ENCODE results near the gene ENTREP1. TPM values are rescaled to one million over a fixed set of nuclear protein-coding genes. Genes with fewer than 3 reads are reported as not detected.

The ENTREP1 gene
- total RNA-seq, 4 donors from 2014 or later, result 2.2 to 23.2 (median 9.0) TPM

- in situ Hi-C loops (cut with MboI; ENCODE audit: low pct_ligation_motif_present in 1 of 4, low pct_unique_long_range_greater_than_20kb in 1 of 4, low sequenced_read_pairs in 3 of 4) (no loop called here), intact Hi-C loops (cut with DNase I; ENCODE audit: low total_unique reads) (no loop called here)
- Histone ChIP-seq H3K27me3 (no peaks in the 10 kb centered on the region), H3K4me3 (no peak overlapping the region), H3K27ac (no peak overlapping the region), H3K4me1 (no peaks in the 10 kb centered on the region), H3K9me3 (no peaks in the 10 kb centered on the region), H3K36me3 (no peaks in the 10 kb centered on the region)
- TF ChIP-seq CTCF (IDR thresholded peaks at IDR 0.05), result no peak
- TF ChIP-seq POLR2AphosphoS5 (IDR thresholded peaks at IDR 0.05), result no peak
- TF ChIP-seq POLR2A (IDR thresholded peaks at IDR 0.05), result no peak
- no peak for TF ChIP-seq EP300 (IDR thresholded peaks at IDR 0.05; ENCODE audit: low read depth)
- no peak for DNase-seq
- 43 to 66% methylated on average over 5 to 9 of the region's 9 CpGs for WGBS, 2 donors (ENCODE audit: low coverage in 1 of 2)
These were observed 54.4 kb downstream of the ENTREP1 start for GRCh38 chr9:69379270-69379982.

- Histone ChIP-seq H3K27me3 (no peaks in the 10 kb centered on the region), H3K36me3 (no peaks in the 10 kb centered on the region), H3K4me1 (no peaks in the 10 kb centered on the region), H3K4me3 (no peak overlapping the region), H3K9me3 (no peaks in the 10 kb centered on the region), H3K27ac (no peak overlapping the region)
- in situ Hi-C loops (cut with MboI; ENCODE audit: low pct_ligation_motif_present in 1 of 4, low pct_unique_long_range_greater_than_20kb in 1 of 4, low sequenced_read_pairs in 3 of 4) (no loop called here), intact Hi-C loops (cut with DNase I; ENCODE audit: low total_unique reads) (no loop called here)
- WGBS, 2 donors (ENCODE audit: low coverage in 1 of 2), result 64 to 72% methylated on average over 3 to 6 of the region's 6 CpGs
- TF ChIP-seq EP300 (IDR thresholded peaks at IDR 0.05; ENCODE audit: low read depth), result no peak
- TF ChIP-seq CTCF (IDR thresholded peaks at IDR 0.05), result no peak
- TF ChIP-seq POLR2AphosphoS5 (IDR thresholded peaks at IDR 0.05), result no peak
- no peak for TF ChIP-seq POLR2A (IDR thresholded peaks at IDR 0.05)
- DNase-seq, result no peak
These were observed 55.3 kb downstream of the ENTREP1 start for GRCh38 chr9:69380301-69380700.

- Histone ChIP-seq H3K4me1 (no peaks in the 10 kb centered on the region), H3K27ac (no peak overlapping the region), H3K9me3 (no peaks in the 10 kb centered on the region), H3K36me3 (no peaks in the 10 kb centered on the region), H3K4me3 (no peak overlapping the region), H3K27me3 (no peaks in the 10 kb centered on the region)
- DNase-seq, result no peak
- 96 to 100% methylated on average over 1 to 3 of the region's 3 CpGs for WGBS, 2 donors (ENCODE audit: low coverage in 1 of 2)
- no peak for TF ChIP-seq POLR2A (IDR thresholded peaks at IDR 0.05)
- TF ChIP-seq EP300 (IDR thresholded peaks at IDR 0.05; ENCODE audit: low read depth), result no peak
- TF ChIP-seq POLR2AphosphoS5 (IDR thresholded peaks at IDR 0.05), result no peak
- no peak for TF ChIP-seq CTCF (IDR thresholded peaks at IDR 0.05)
- intact Hi-C loops (cut with DNase I; ENCODE audit: low total_unique reads) (no loop called here), in situ Hi-C loops (cut with MboI; ENCODE audit: low pct_ligation_motif_present in 1 of 4, low pct_unique_long_range_greater_than_20kb in 1 of 4, low sequenced_read_pairs in 3 of 4) (no loop called here)
These were observed 55.8 kb downstream of the ENTREP1 start for GRCh38 chr9:69380811-69381210.

GRCh38 chr9:69382135-69382534 lies 57.1 kb downstream of the ENTREP1 start:
- intact Hi-C loops (cut with DNase I; ENCODE audit: low total_unique reads) (no loop called here), in situ Hi-C loops (cut with MboI; ENCODE audit: low pct_ligation_motif_present in 1 of 4, low pct_unique_long_range_greater_than_20kb in 1 of 4, low sequenced_read_pairs in 3 of 4) (no loop called here)
- WGBS, 2 donors (ENCODE audit: low coverage in 1 of 2), result 67% methylated on average over 4 of the region's 4 CpGs; no CpG with 5 or more reads in 1 of the 2 donors
- TF ChIP-seq POLR2A (IDR thresholded peaks at IDR 0.05) (no peak), POLR2AphosphoS5 (IDR thresholded peaks at IDR 0.05) (no peak), EP300 (IDR thresholded peaks at IDR 0.05; ENCODE audit: low read depth) (no peak), CTCF (IDR thresholded peaks at IDR 0.05) (no peak)
- DNase-seq, result no peak
- Histone ChIP-seq H3K27me3 (no peaks in the 10 kb centered on the region), H3K4me1 (no peaks in the 10 kb centered on the region), H3K9me3 (no peaks in the 10 kb centered on the region), H3K4me3 (no peak overlapping the region), H3K27ac (no peak overlapping the region), H3K36me3 (no peaks in the 10 kb centered on the region)
